NCI-H345 treated with DMSO at 0.1 percent for 48 hours (cell line): ENCODE data around the gene DENND2A.
"Not testable (repeated sequence)": the region's sequence is repeated elsewhere in the genome, so short reads cannot be mapped to it uniquely, and the experiment has no call there.

Experiments used
- DNase-seq: peaks from one replicate; lab custom pipeline; 2025; ENCODE audit not compliant: unreplicated experiment; lab: John Stamatoyannopoulos, UW

DENND2A gene

GRCh38 chr7:140517546-140518369 lies 122.9 kb downstream of the DENND2A start:
- peak; percentile 69 for DNase-seq

GRCh38 chr7:140512317-140513000 lies 128.2 kb downstream of the DENND2A start:
- peak; percentile 51 for DNase-seq

GRCh38 chr7:140509789-140510188 lies 130.8 kb downstream of the DENND2A start:
- DNase-seq = no peak

- DNase-seq = not testable (repeated sequence)
These were observed 133.1 kb downstream of the DENND2A start for GRCh38 chr7:140507556-140507955.

GRCh38 chr7:140506788-140507464 lies 133.7 kb downstream of the DENND2A start:
- peak; percentile 97 for DNase-seq

GRCh38 chr7:140501966-140502365 lies 138.6 kb downstream of the DENND2A start:
- no peak for DNase-seq

GRCh38 chr7:140497807-140498206 lies 142.8 kb downstream of the DENND2A start:
- DNase-seq = not testable (repeated sequence)

- no peak for DNase-seq
These were observed 143.3 kb downstream of the DENND2A start for GRCh38 chr7:140497241-140497769.

- DNase-seq = no peak
These were observed 145.0 kb downstream of the DENND2A start for GRCh38 chr7:140495514-140496097.

GRCh38 chr7:140494867-140495266 lies 145.7 kb downstream of the DENND2A start:
- DNase-seq = no peak

- DNase-seq = no peak
These were observed 151.6 kb downstream of the DENND2A start for GRCh38 chr7:140489026-140489359.

GRCh38 chr7:140485500-140486265 lies 154.9 kb downstream of the DENND2A start:
- DNase-seq = no peak

- DNase-seq = no peak
These were observed 155.6 kb downstream of the DENND2A start for GRCh38 chr7:140484951-140485499.

GRCh38 chr7:140484479-140484878 lies 156.1 kb downstream of the DENND2A start:
- DNase-seq = no peak

GRCh38 chr7:140479739-140480084 lies 160.9 kb downstream of the DENND2A start:
- DNase-seq = no peak

GRCh38 chr7:140479062-140479738 lies 161.4 kb downstream of the DENND2A start, which contains the start of gene MKRN1:
Gene MKRN1, minus strand, starts transcription at chr7:140479505. Its CDS starts 161 bp downstream, at chr7:140479344.
- peak; percentile 97 for DNase-seq

- peak; percentile 20 for DNase-seq
These were observed 162.2 kb downstream of the DENND2A start for GRCh38 chr7:140478246-140479061.

GRCh38 chr7:140476698-140477261 lies 163.8 kb downstream of the DENND2A start:
- DNase-seq = no peak
